B cell (primary cell): Measurements from ENCODE around the gene CPLX1.
A peak's percentile ranks its signal among the peaks of the same experiment; 100 is the strongest.

Experiments
- CTCF ChIP-seq: fragments of 200-600 bp; IDR thresholded peaks from one replicate; pipeline ENCODE4 v1.8.0; 2022; ENCODE audit warnings: antibody characterized with exemption, mild to moderate bottlenecking
- EZH2 ChIP-seq: IDR thresholded peaks from 2 replicates; pipeline ENCODE4 v1.6.1; 2012; ENCODE audit warnings: borderline replicate concordance, low read depth, mild to moderate bottlenecking, moderate library complexity, low read length; ENCODE audit not compliant: insufficient read depth, poor library complexity, severe bottlenecking

GRCh38 chr4:794900-795725 is 30.8 kb downstream of the CPLX1 start:
- TF ChIP-seq EZH2 = peak; percentile 55
- no peak for TF ChIP-seq CTCF
